ENCODE measurements around the gene MFSD2A.
"Not testable (repeated sequence)": the region's sequence is repeated elsewhere in the genome, so short reads cannot be mapped to it uniquely, and the experiment has no call there.

Gene MFSD2A

DNA sequence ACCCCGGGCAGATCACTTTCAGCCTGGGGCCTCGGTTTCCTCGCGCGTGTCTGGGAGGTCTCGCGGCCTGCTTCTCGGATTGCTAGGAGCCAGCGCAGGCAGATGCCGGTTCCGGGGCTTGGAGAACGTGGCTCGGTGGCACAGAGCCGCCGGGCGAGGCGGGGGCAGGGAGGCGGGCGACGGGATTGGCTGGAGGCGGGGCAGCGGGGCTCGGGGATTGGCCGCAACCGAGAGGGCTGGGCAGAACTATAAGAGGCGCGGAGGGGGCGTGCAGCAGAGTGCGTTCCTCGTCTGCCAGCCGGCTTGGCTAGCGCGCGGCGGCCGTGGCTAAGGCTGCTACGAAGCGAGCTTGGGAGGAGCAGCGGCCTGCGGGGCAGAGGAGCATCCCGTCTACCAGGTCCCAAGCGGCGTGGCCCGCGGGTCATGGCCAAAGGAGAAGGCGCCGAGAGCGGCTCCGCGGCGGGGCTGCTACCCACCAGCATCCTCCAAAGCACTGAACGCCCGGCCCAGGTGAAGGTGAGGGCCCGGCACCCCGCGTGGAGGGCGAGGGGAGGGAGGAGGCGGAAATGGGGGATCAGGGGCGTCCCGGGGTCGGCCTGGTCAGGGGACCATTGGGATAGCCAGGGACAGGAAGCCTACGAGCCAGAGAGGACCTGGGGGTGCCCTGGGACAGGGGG, at the start of gene MFSD2A:
TSS of gene MFSD2A (plus strand) at position 276 of the 677 bp plus-strand sequence. CDS start at position 424, 148 bp downstream.
- DNase-seq = peak; percentile 94

DNA sequence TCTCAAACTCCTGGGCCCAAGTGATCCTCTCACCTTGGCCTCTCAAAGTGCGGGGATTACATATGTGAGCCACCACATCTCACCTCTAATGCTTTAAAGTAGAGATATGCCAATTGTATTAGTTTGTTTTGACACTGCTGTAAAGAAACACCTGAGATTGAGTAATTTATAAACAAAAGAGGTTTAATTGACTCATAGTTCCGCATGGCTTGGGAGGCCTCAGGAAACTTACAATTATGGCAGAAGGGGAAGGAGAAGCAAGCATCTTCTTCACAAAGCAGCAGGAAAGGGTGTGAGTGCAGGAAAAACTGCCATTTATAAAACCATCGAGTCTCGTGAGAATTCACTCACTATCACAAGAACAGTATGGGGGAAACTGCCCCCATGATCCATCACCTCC, 49.8 kb upstream of the MFSD2A start:
- no peak for DNase-seq

DNA sequence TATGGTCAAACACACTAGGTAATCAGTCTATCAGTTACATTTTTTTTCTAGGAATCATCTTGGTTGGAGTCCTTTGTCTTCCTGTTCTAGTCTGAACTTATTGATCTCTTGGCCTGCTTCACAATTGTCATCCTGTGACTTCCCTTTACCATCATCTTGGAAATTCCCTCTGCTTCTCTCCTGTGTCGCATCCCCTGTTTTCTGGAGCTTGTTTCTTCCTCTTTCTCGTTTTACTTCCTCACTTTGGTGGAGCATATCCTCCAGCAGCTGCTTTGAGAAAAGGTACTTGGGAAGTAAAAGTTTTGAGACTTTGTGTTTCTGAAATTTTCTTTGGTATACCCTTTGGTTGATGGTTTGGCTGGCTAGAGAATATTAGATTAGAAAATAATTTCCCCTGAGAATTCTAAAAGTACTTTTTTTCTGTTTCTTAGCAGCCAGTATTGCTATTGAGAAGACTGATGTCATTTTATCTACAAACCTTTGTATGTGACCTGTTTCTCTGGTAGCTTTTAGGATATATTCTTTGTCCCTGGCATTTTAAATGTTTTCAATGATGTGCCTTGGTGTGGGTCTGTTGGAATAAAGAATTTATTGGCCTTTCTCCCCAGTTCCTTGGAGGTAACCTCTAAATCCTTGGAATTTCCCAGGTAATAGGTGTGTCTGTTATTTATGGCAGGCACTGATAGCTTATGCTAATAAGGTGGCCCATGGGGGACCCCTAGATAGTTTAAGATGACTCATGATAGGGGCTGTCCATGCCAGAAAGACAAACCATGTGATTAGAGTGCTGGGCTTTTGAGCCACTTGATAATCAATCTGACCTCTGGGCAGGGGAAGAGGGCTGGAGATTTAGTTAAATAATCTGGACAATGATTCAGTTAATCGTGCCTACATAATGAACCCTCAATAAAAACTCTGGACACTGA, 47.2 kb upstream of the MFSD2A start:
- no peak for DNase-seq

DNA sequence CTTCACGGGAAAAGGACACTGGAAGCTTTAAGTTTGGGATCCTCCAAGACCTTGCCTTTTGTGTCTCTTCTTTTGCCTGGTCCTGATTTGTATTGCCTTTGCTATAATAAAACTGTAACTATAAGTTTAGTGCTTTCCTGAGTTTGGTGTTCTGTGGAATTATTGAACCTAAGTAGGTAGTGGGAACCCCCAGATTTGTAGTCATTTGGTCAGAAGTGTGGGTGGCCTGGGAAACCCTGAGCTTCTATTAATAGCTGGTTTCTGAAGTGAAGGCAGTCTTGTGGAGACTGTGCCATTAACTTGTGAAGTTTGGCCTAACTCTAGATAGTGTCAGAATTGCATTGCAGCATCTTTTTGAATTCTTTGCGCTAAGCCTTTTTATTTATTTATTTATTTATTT, 46.4 kb upstream of the MFSD2A start:
- no peak for DNase-seq

DNA sequence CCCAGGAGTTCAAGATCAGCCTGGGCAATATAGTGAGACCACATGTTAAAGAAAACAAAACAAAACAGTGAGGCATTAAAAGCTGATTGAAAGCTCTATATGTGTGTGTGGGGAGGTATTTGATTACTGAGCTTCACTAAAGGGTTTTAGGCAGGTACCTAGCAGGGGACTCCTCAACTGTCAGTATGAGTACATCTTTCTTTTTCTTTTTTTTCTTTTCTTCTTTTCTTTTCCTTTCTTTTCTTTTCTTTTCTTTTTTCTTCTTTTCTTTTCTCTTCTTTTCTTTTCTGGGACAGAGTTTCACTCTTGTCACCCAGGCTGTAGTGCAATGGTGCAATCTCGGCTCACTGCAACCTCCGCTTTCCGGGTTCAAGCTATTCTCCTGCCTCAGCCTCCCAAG, 44.7 kb upstream of the MFSD2A start:
- no peak for DNase-seq

DNA sequence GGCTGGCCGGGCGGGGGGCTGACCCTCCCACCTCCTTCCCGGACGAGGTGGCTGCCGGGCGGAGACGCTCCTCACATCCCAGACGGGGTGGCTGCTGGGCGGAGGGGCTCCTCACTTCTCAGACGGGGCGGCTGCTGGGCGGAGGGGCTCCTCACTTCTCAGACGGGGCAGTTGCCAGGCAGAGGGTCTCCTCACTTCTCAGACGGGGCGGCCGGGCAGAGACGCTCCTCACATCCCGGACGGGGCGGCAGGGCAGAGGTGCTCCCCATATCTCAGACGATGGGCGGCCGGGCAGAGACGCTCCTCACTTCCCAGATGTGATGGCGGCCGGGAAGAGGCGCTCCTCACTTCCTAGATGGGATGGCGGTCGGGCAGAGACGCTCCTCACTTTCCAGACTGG, 41.8 kb upstream of the MFSD2A start:
- DNase-seq = not testable (repeated sequence)

DNA sequence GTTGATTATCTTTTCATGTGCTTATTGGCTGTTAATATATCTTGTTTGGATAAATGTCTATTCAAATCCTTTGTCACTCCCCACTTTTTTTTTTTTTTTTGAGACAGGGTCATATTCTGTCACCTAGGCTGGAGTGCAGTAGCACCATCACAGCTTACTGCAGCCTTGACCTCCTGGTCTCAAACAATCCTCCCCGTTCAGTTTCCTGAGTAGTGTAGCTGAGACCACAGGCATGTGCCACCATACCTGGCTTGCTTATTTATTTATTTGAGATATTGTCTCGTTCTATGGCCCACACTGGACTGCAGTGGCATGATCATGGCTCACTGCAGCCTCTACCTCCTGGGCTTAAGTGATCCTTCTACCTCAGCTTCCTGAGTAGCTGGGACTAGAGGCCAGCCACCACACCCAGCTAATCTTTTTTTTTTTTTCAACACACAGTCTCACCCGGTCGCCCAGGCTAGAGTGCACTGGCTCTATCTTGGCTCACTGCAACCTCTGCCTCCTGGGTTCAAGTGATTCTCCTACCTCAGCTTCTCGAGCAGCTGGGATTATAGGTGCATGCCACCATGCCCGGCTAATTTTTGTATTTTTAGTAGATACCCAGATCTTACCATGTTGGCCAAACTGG, 39.3 kb upstream of the MFSD2A start:
- DNase-seq = no peak

DNA sequence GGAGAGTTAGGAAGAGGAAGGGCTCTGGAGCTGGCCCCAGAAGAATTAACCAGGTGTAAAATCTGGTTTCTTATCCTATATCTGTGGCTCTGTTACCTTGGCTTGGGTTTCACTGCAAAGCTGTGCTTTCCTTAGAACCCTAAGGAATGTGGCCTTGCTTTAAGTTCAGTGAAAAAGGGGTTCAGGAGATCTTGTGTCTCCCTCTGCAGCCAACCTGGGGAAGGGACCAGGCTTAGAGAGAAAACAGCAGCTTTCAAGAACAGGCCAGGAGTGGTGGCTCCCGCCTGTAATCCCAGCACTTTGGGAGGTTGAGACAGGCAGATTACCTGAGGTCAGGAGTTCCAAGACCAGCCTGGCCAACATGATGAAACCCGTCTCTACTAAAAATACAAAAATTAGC, 37.1 kb upstream of the MFSD2A start:
- no peak for DNase-seq

DNA sequence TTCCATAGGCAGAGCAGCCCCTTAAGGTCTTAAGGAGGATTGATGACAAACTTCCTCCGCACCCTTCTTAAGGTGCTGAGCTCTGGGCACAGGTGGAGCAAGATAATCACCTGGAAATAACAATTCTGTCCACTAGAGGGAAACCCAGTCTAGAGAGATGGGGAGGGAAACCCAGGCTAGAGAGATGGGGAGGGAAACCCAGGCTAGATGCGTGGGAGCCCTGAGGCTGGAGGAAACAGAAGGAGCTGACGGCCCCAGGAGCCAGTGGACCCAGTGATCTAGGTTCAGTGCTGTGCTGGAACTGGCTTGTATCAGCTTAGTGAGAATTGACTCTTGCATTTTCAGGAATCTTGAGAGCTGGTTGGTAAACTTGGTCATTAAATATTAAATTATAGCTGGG, 35.4 kb upstream of the MFSD2A start:
- peak; percentile 50 for DNase-seq

DNA sequence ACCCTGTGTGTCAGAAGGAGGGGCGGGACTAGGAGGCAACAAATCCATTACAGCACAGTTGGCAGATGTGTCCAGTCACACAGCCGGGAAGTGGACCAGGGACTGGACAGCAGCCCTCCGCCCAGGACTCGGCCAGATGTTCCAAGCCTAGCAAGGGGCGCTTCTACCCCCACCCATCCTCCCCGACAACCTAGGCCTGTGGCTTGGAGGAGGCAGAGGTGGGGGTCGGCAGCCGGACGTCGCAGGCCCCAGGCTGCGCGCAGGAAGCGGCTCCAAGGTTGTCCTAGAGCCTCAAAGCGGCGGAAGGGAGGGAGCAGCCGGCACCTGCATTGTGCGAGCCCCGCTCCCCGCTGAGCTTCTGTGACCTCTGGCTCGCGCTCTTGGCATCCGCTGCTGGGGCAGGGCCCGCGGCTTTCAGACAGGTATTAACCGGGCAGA, 32.7 kb upstream of the MFSD2A start:
- DNase-seq = no peak

DNA sequence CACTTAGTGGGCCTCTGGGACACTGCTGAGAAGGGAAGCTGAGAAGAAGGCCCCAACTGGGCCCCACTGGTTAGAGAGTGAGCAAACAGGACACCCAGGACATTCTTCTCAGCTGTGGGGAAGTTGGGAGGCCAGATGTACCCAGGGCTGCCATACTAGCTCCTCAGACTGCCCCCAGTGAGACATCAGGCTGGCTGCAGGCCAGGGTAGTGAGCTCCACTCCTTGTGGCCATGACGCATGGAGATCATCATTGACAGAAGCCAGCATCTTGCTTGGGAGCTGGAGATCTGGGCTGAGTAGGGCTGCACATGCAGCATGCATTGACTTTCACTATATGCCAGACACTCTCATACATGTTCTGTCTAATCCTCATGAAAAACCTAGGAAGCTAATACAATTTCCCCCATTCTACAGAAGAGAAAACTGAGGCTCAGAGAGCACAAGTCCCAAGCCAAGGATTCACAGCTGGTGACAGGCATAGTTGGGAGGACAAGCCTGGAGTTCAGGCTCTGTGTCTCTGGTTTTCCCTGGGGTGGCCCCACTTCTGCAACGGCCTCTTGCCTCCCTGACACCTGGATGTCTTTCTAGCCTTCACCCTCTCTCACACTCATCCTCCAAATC, 29.1 kb upstream of the MFSD2A start:
- no peak for DNase-seq

DNA sequence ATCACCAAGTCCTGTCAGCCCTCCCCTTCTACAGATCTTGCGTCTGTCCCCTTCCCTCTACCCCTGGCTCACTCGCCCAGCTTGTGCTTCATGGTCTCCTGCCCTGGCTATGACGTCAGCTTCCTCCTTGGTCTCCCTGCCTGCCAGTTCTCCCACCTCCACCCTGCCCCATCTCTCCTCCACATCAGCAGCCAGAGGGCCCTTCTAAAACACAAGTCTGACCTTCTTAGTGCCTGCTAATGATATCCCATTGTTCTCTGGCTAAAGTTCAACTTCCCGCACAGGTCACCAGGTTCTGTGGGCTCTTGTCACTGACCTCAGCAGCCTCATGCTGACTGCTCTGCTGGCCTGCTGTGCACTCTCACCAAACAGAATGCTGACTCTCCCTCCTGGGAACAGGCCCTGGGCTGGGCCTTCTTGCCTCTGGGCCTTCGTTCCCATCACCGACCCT, 28.6 kb upstream of the MFSD2A start:
- no peak for DNase-seq

DNA sequence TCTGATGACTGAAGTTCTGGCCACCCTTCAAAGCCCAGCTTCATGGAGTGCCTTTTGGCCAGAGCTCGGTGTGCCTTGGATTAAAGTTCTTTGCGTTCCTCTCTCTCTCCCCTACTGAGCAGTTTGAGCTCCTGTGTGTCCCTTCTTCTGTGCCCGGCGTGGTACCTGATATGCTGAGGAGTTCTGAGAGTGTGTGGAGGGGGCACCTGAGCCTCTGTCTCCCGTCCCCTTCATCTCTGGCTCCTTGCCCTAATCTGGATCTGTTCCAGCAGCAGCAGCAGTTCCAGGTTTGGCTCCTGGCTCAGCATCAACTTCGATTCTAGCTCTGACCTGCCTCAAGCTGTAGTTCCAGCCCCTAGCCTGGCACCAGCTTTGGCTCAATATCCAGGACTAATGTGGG, 28.1 kb upstream of the MFSD2A start:
- DNase-seq = no peak

DNA sequence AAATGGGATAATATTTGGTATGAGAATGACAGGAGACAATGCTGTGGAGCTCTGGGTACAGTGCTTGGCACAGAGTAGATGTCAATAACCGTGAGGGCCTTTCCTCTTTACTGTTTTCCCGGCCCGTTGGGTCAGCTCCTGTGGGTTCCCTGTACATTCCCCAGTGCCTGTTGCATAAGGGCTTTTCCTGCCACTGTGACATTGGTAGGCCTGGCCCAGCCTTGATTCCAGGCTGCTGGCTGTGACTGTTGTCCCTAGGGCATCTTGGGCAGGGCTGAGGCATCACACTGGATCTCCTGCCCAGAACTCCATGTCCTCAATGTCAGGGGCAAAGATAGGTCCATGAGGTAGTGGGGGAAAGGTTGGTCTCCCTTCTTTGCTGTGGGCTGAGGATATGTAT, 27.4 kb upstream of the MFSD2A start:
- no peak for DNase-seq

DNA sequence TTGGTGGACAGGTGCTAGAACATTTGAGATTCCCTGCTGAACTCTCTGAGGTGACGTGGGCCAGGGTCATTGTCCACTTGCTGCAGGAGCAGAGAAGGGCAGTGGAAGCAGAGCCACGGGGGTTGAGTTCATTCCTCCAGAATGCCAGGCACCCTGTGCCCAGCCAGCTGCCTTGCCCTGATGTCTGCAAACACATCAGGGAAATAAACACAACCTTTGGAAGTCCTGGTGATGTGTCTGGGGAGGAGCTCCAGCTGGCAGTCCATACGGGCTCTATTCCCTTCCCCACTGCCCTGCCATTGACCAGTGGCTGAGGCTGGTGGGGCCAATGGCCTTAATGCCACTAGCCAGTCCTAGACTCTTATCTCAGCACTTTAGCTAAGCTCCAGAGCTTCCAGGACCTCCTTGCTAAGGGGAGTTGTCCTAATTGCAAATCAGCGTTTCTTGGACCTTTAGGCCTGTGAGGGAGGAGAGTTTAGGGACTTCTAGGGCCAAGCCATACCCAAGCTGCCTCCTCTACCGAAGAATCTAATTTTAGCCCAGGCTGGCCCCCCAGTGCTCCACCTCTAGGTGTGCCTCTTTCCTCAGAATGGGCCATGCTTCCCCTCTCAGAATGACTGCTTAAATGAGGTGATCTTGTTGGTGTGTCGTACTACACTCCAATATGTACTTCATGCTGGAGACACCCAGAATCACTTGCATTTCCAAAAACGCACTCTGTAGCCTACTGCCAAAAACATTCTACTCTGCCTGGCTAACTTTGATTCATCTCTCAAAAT, 25.9 kb upstream of the MFSD2A start:
- DNase-seq = no peak

DNA sequence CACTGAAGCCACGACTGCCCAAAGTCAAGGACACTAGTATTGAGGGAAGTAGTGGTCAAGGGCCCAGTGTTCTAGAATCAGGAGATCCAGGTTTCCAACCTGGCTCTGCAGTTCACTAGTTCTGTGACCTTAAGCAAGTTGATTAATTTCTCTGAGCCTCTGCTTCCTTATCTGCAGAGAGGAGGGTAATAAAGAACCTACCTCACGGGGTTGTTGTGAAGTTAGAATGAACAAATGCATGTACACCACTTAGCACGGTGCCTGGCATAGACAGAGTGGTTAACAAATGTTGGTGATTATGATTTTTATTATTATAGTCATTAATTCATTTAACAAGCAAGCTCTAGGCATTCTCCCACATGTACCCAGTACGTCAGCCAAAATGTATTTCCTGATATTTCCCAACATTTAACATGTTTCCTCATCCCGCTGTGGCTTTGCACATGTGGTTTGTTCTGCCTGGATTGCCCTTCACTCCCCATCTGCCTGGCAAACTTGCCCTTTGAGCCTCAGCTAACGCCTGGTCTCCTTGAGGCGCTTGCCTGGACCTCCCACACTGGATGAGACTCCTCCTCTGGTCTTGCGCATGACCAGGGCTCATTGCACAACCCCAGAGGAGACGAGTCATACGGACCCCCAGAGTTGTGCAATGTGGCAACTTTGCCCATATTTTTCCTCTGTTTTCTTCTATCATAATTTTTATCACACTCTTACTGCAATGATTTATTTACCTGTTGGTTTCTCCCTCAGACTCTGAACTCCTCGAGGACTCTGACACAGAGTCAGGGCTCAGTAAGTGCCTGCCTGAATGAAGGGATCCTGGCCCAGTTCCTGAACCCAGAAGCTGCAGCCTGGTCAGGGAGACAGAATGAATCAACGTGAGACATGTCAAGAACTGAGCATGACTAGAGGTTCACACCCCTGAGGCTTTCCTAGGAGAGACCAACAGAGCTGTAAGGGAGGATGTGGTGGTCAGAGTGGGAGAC, 20.7 kb upstream of the MFSD2A start:
- no peak for DNase-seq

DNA sequence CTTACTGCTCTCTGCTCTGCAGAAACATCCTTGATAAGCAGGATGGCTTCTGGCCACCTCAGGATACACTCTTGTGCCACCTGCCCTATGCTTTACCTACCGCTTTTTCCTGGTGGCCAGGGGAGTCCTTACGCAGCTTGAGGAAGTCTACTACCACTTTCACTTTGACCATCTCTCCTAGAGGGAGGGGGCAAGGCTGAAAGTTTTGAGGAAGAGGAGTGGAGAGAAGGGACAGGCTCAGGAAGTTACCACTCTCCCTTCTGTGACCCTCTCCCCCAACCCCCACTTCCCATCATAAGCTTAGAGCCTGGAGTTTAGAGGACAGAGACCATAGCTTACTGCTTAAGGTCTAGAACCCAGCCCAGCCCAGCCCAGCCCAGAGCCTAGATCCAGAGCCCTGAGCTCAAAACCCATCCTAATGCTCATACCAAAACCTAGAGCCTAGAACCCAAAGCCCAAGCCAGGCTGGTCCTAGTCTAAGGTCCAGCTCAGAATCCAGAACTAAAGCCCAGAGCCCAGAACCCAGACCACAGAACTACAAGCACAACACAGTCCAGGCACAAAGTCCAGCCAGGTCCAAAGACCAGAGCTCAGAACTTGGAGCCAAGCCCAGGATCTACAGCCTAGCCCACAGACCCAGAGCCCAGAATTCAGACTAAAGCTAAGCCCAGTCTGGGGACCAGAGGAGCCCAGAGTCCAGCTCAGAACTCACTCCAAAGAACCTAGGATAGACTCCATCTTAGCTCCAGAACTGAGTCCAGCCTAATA, 18.0 kb upstream of the MFSD2A start:
- DNase-seq = no peak

DNA sequence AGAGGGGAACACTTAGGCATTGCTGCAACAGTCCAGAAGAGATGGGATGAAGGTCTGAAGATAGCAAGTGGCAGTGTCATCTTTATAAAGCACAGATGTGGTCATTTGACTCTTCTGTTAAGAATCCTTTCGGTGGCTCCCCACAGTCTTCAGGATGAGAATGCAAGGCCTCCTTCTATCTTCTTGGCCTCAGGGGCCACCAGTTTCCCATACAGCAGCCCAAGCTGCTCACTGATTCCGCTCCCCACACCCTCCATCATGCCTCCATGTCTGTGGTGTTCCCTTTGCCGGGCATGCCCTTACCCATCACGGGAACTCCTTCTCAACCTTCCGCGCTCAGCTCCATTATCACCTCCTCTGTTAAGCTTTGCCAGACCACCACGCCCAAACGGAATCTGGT, 16.1 kb upstream of the MFSD2A start:
- DNase-seq = no peak

DNA sequence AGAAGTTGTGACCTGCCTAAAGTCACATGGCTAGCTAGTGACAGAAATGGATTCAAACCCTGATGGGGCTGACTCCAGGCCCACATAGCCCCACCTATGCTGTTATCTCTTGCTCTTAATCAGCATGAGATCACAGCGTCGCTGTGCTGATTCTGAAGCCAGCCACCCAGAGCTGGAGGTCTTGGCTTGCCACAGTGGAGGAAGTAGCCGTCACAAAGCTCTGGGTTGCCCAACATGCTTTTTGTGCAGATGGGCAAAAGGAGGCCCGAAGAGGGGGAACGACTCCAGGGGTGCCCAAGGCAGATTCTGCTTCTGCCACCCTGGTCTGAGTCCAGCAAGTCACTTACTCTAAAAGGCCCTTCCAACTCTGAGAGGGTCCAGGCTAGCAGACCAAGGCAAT, 14.7 kb upstream of the MFSD2A start:
- DNase-seq = no peak
